ENCODE results near the gene CCDC157. TPM values are rescaled to one million over a fixed set of nuclear protein-coding genes. Genes with fewer than 3 reads are reported as not detected.
A peak's percentile ranks its signal among the peaks of the same experiment; 100 is the strongest.

CCDC157 gene
- total and polyA plus RNA-seq, 9 of the 15 experiments (the other 6 are each of a cell fraction or from before 2014, with no cell fraction given): 0.04 to 1.3 (median 0.68) TPM

GRCh38 chr22:30423301-30423958 lies 66.6 kb downstream of the CCDC157 start (continued):
- TF ChIP-seq YY1 (IDR thresholded peaks at IDR 0.05; ENCODE audit: borderline replicate concordance in 1 of 3, control insufficient read depth in 1 of 3, extremely low read depth in 1 of 3, insufficient read depth in 3 of 3, insufficient read length in 1 of 3, insufficient replicate concordance in 2 of 3, low read depth in 1 of 3, low read length in 2 of 3): no peak
- TF ChIP-seq SUPT5H (IDR thresholded peaks at IDR 0.05): peak; percentile 73; the same call in 1 of the 2 replicates
- no peak for TF ChIP-seq ZNF77 (CRISPR knock-in tag; IDR thresholded peaks at IDR 0.05)
- no peak for TF ChIP-seq ZNF764 (CRISPR knock-in tag; IDR thresholded peaks at IDR 0.05; ENCODE audit: low read depth)
- no peak for TF ChIP-seq ZNF280B (CRISPR knock-in tag; IDR thresholded peaks at IDR 0.05)
- TF ChIP-seq GTF2F1 (IDR thresholded peaks at IDR 0.05; ENCODE audit: low read depth, low read length): no peak
- TF ChIP-seq GABPA (tag; conservative IDR thresholded peaks at IDR 0.05; ENCODE audit: low read depth): peak; percentile 66
- no peak for TF ChIP-seq SIRT6 (IDR thresholded peaks at IDR 0.05; ENCODE audit: low read depth, low read length)
- TF ChIP-seq PRDM10 (IDR thresholded peaks at IDR 0.05; ENCODE audit: partially characterized antibody): no peak
- TF ChIP-seq GTF2B (IDR thresholded peaks at IDR 0.05; ENCODE audit: extremely low read depth, insufficient read length): no peak
- TF ChIP-seq ZNF140 (CRISPR knock-in tag; IDR thresholded peaks at IDR 0.05): no peak
- no peak for TF ChIP-seq GTF2A2 (tag; IDR thresholded peaks at IDR 0.05)
- TF ChIP-seq RFX1 (IDR thresholded peaks at IDR 0.05): no peak
- TF ChIP-seq HOMEZ (CRISPR knock-in tag; IDR thresholded peaks at IDR 0.05): no peak
- 0 out of 2 replicates have a peak, but pooled peaks have one; percentile 5 for TF ChIP-seq MBD2 (IDR thresholded peaks at IDR 0.05; ENCODE audit: borderline replicate concordance, low read depth)
- TF ChIP-seq NCOA6 (IDR thresholded peaks at IDR 0.05): no peak
- 0 out of 2 replicates have a peak, but pooled peaks have one; percentile 25 for TF ChIP-seq NFRKB (IDR thresholded peaks at IDR 0.05; ENCODE audit: low read depth)
- no peak for TF ChIP-seq SAFB (IDR thresholded peaks at IDR 0.05; ENCODE audit: borderline replicate concordance, low read depth, low read length)
- TF ChIP-seq ESRRA (IDR thresholded peaks at IDR 0.05; ENCODE audit: borderline replicate concordance, low read depth): no peak; the same call in 1 of the 2 replicates
- no peak for TF ChIP-seq TOE1 (IDR thresholded peaks at IDR 0.05; ENCODE audit: borderline replicate concordance)
- no peak for TF ChIP-seq TOE1 (CRISPR knock-in tag; IDR thresholded peaks at IDR 0.05; ENCODE audit: borderline replicate concordance, low read depth)
- peak; percentile 83 for TF ChIP-seq POLR2A (conservative IDR thresholded peaks at IDR 0.05)
